ENCODE data around the gene RASL11A.

DNA sequence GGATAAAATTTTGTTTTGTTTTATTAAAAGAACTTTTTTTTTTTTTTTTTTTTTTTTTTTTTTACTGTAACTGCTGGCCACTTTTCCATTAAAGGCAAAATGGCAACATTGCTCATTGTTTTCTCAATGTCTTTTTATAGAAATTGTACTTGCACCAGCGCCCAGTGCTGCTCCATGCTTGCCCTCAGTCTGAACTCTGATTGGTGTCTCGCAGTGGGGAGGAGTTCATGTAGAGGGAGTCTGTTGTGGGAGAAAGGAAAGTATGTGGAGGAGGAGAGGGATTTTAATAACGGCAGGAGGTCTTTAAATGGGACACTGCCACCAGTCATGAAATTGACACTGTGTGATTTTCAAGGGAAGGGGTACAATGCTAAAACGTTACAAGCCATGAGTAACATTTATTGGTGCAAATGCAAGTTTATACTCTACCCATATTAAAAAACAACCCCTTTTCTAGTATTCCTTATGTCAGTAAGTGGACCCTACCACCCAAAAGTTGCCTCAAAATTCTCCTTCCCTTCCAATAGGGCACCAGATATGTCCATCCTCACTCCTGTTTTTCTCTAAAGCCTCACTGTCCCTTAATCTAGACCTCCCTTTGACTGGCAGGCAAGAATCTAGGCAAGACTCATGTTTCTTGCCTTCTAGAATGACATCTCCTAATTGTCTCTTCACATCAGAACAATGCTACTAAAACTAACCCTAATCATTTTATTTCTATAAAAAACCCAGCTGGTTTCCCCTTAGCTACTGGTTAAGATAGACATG is 3.2 kb downstream of the RASL11A start:
- TF ChIP-seq POLR2AphosphoS5 (IDR thresholded peaks at IDR 0.05; ENCODE audit: low read depth, low read length) (no peak), POLR2A (IDR thresholded peaks at IDR 0.05; ENCODE audit: low read depth, low read length) (no peak), TAF1 (IDR thresholded peaks at IDR 0.05; ENCODE audit: low read depth, low read length) (no peak), SPI1 (IDR thresholded peaks at IDR 0.05; ENCODE audit: low read depth, low read length) (no peak), POU2F2 (IDR thresholded peaks at IDR 0.05; ENCODE audit: low read depth, low read length) (no peak), PAX5 (IDR thresholded peaks at IDR 0.05; ENCODE audit: insufficient read depth, low read length, severe bottlenecking) (no peak)

All from GM12891 (cell line).